ENCODE data around the gene UPF3A.
"Not testable (repeated sequence)": the region's sequence is repeated elsewhere in the genome, so short reads cannot be mapped to it uniquely, and the experiment has no call there.

UPF3A gene

GRCh38 chr13:114339857-114340534 lies 58.6 kb downstream of the UPF3A start:
- TF ChIP-seq POLR2AphosphoS5 (IDR thresholded peaks at IDR 0.05; ENCODE audit: low read depth, low read length) = no peak
- TF ChIP-seq PAX5 (IDR thresholded peaks at IDR 0.05; ENCODE audit: insufficient read depth, low read length, severe bottlenecking) = no peak
- TF ChIP-seq SPI1 (IDR thresholded peaks at IDR 0.05; ENCODE audit: low read depth, low read length) = no peak
- TF ChIP-seq TAF1 (IDR thresholded peaks at IDR 0.05; ENCODE audit: low read depth, low read length) = no peak
- no peak for DNase-seq (ENCODE audit: insufficient read length, low spot score)
- FAIRE-seq = peak; percentile 41

GRCh38 chr13:114341003-114341777 lies 59.8 kb downstream of the UPF3A start:
- FAIRE-seq (no peak), DNase-seq (ENCODE audit: insufficient read length, low spot score) (no peak)
- no peak for TF ChIP-seq POU2F2 (IDR thresholded peaks at IDR 0.05; ENCODE audit: low read depth, low read length)
- no peak for TF ChIP-seq PAX5 (IDR thresholded peaks at IDR 0.05; ENCODE audit: insufficient read depth, low read length, severe bottlenecking)
- TF ChIP-seq SPI1 (IDR thresholded peaks at IDR 0.05; ENCODE audit: low read depth, low read length) = no peak
- TF ChIP-seq TAF1 (IDR thresholded peaks at IDR 0.05; ENCODE audit: low read depth, low read length) = no peak
- TF ChIP-seq POLR2A (IDR thresholded peaks at IDR 0.05; ENCODE audit: low read depth, low read length) = no peak
- no peak for TF ChIP-seq POLR2AphosphoS5 (IDR thresholded peaks at IDR 0.05; ENCODE audit: low read depth, low read length)

GRCh38 chr13:114347256-114347655 lies 65.9 kb downstream of the UPF3A start:
- DNase-seq (ENCODE audit: insufficient read length, low spot score); FAIRE-seq: not testable (repeated sequence)

- DNase-seq (ENCODE audit: insufficient read length, low spot score) = not testable (repeated sequence)
Measured at GRCh38 chr13:114352763-114353162, 71.4 kb downstream of the UPF3A start.

GRCh38 chr13:114353382-114353781 lies 72.0 kb downstream of the UPF3A start:
- not testable (repeated sequence) for FAIRE-seq; DNase-seq (ENCODE audit: insufficient read length, low spot score)

More at GRCh38 chr13:114352763-114353162, 71.4 kb downstream of the UPF3A start:
- FAIRE-seq = not testable (repeated sequence)

Data from GM12891 (cell line).